Measurements from ENCODE around the gene MCCD1.
"Not testable (repeated sequence)": the region's sequence is repeated elsewhere in the genome, so short reads cannot be mapped to it uniquely, and the experiment has no call there.

MCCD1 gene, protein sequence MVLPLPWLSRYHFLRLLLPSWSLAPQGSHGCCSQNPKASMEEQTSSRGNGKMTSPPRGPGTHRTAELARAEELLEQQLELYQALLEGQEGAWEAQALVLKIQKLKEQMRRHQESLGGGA

DNA sequence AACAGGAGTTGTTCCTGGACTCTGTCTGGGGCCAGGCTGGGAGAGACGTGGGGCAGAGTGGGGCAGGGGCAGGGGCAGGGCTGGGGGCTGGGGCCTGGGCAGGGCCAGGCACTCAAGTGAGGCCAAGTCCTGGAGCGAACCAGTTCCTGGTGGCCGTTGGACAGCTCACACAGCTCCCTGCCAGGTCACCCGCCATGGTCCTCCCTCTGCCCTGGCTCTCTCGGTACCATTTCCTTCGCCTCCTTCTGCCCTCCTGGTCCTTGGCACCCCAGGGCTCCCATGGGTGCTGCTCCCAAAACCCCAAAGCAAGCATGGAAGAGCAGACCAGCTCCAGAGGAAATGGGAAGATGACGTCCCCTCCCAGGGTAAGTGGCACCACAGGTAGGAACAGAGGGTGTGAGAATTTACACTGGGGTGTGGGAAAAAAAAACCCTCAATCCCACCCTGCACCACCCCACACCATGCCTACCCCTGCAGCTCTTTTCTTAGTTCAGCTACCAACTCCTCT is at the start of gene MCCD1:
Gene MCCD1, plus strand, starts transcription at position 142 of the 508 bp plus-strand sequence. Its CDS starts 53 bp downstream, at position 195.
- DNase-seq: no peak
- peak; percentile 21 for ATAC-seq

DNA sequence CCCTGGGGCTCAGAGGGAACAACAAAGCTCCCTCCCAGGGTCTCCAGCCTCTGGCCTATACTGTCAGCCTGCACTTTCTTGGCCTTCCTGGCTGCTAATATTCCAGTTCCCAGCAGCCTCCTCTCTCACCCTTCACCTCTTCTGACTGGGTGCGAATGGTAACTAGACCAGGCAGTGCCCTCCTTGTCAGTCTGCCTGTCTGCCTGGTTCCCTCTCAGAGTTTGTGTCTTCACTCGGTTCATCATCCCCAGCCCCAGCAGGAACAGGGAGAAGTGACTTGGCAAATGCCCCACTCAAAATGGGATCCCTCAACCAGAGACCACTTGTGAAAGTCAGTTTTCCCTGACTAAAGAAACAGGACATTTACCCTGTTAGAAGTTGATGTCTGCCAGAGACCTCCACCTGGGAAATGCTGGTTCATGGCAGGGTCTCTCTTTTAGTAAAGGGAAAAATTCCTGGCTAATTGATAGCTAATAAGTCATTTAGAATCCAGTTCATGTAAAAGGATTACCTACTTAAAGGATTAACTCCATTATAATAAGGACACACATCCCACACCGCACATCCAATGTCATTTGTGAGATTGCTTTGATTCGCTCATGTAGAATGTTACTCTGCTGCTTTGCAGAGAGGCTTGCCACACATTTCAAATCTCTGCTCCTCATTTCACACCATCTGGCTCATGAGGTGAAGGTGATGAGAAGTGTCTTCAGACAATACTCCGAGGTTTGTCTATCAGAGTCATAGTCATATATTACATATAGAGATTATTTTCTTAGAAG is 49.4 kb upstream of the MCCD1 start:
- ATAC-seq (no peak), DNase-seq (no peak)

DNA sequence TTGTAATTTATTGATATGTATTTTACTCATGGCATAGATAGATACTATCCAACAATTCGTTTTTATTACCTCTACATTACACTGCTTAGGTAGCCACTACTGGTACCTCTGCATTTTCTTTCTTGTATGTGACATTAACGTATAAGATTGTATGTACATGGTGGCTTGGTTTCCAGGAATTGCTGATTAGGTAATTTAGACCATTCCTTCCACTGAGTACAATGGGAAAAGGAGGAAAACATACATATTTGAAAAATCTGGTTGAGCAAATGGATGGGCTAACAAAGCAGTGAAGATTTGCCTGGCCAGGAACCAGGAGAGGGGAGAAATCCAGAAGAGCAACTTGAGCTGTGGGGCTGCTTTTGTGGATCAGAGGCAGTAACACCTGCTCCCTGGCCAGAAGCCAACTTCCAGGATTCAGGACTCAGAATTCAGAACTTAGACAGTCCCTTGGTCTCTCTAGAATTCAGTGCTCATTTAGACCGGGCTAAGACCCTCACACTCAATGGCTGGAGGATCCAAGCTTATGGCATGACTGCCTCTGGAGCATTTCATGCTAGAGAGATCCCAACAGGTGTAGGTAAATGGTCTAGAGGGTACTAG is 48.7 kb upstream of the MCCD1 start:
- ATAC-seq: no peak
- no peak for DNase-seq

DNA sequence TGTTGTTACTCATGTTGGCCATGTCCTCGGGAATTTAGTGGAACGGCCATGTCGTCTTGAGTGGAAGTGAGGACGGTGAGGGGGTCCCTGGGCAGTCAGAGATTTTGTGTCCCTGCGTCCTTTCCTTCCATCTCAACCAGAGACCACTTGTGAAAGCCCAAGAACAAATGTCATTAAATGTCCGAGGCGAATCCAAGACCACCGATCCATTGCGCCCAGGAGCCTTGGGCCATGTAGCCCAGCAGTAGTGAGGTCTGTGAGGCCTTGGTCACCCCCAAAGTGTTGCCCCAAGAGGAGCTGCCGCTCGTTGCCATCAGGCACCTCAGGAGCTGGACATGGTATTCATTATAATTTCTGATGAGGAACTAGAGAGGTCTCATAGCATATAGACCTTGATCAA is 48.2 kb upstream of the MCCD1 start:
- DNase-seq (no peak), ATAC-seq (no peak)

DNA sequence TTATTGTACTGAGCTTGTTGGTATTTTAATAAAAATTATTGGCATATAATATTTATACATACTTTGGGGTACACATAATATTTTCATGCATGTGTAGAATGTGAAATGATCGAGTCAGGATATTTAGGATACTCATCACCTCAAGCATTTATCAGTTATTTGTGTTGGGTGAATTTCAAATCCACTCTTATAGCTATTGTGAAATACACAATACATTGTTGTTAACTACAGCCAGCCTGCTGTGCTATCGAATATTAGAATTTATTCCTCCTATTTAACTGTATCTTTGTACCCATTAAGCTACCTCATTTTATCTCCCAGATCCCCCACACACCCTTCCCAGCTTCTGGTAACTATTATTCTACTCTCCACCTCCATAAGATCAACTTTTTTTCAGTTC is 45.4 kb upstream of the MCCD1 start:
- ATAC-seq (no peak), DNase-seq (no peak)

DNA sequence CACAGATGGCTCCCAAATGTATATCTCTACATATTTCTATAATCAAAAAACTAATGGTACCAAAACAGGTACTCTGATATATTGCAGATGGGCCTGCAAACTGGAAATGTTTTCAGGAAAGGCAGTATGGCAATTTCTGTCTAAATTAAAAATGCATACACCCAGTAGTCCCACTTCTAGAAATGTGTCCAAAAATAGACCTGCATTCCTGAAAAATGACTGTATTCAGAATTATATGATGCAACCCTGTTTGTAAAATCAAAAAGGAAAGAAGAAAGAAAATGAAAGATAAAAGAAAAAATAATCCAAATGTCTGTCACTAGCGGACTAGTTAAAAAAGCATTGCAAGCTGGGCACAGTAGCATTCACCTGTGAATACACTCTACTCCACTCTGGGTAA is 43.7 kb upstream of the MCCD1 start:
- ATAC-seq (no peak), DNase-seq (no peak)

DNA sequence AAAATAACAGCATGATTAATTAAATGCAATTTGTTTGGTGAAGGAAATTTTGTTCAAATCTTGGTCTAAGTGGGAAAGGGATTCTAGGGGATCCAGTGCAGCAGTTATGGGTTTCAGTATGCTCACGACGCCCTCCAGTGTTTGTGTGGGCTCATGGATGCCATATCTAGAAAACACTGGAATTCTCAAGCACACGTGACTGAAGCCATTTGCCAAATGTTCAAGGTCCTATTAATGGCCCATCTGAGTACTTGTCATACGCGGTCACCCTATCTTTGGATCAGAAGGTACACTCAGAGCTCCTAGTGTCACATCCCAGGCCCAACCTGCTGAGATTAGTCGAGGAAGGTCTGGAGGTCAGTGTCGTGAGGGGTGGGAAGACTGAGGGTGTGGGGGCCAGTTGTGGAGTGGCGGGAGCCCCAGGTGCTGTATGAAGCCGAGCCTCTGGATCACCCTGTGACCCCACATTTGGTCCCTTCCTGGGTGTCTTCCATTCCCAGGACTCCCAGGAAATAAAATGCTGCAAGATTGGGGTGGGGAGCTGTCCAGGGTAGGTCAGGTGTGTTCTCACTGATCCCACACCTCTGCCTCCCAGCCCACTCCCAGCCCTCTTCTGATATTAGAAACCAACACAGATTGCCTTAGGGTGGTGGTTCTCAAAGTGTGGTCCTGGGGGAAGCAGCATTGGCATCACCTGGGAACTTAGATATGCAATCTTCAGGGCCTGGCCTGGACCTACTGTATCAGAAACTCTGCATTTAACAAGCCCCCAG is 42.5 kb upstream of the MCCD1 start:
- DNase-seq, ATAC-seq: not testable (repeated sequence)

DNA sequence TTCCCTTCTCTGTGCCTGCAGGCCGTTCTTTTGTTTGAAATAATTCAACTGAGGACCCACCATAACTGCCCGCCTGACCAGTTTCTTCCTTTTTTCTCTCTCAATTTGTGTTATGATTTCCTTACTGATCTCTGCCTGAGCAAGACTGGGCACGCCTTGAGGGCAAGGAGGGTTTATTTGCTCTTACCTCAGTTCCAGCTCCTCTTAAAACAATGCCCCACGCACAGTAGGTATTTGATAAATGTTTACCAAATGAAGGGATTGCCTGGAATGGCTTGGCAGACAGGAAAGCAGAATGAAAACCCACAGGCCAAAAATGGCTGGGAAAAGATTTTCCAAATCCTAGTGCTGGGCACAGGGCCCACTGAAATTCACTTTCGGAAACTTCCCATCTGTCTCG is 41.1 kb upstream of the MCCD1 start:
- not testable (repeated sequence) for DNase-seq, ATAC-seq

DNA sequence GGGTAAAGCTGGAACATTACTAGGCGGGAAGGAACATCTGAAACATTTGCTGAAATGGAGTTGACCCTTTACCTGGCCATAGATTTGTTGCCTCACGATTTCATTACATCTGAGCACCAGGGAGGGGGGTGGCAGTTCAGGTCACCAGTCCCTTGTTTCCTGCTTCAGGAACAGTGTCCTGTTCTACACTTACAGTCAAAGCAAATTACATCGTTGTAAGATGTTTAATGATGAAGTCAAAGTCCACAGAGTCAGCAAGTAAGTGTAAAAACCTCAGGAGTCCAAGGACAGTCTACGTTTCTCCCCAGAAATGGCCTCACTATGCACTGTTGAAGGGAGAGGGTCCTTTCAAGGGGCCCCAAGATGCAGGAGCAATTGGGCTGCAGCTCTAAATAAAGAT is 39.7 kb upstream of the MCCD1 start:
- ATAC-seq (no peak), DNase-seq (no peak)

DNA sequence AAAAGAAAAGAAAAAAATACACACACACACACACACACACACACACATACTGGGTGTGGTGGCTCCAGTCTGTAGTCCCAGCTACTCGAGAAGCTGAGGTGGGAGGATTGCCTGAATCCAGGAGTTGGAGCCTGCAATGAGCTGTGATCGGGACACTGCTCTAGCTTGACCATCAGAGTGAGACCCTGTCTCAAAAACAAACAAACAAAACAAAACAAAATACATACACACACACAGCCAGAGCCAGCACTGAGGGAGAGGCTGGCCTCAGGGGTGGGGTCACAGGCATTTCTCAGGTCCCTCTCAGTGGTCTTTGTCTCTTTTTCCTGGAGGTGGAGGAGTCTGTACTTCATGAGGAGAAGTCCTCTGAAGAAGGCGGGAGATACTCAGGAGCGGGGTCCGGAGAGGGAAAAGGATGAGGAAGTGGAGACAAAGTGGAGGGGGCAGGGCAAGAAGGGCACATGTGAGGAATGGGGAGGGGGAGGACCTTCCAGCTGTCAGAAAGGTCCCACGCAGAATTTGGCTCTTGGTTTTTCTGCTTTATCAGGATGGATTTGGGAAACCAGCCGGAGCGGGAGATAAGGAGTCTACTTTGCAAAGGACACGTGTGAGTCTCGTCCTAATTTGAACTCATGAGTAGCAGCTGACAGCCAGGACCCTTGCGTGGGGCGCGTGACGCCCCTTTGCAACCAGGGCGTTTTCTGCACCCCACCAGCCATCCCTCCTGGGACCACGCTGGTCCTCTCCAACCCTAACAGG is 38.5 kb upstream of the MCCD1 start:
- ATAC-seq (no peak), DNase-seq (no peak)

DNA sequence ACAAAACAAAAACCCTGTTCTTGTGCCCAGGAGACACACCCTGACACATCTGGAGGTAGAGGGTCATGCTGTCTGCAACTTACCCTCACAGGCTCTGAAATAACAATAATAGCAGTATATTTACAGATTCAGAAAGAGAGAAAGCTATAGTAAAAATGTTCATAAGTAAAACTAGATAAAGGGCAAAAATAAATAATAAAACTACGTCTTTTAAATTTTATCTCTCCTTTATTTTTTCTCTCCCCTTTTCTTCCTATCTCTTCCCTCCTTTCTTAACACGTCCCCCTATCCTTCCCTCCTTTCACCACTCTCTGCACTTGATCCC is 35.2 kb upstream of the MCCD1 start:
- ATAC-seq, DNase-seq: not testable (repeated sequence)

DNA sequence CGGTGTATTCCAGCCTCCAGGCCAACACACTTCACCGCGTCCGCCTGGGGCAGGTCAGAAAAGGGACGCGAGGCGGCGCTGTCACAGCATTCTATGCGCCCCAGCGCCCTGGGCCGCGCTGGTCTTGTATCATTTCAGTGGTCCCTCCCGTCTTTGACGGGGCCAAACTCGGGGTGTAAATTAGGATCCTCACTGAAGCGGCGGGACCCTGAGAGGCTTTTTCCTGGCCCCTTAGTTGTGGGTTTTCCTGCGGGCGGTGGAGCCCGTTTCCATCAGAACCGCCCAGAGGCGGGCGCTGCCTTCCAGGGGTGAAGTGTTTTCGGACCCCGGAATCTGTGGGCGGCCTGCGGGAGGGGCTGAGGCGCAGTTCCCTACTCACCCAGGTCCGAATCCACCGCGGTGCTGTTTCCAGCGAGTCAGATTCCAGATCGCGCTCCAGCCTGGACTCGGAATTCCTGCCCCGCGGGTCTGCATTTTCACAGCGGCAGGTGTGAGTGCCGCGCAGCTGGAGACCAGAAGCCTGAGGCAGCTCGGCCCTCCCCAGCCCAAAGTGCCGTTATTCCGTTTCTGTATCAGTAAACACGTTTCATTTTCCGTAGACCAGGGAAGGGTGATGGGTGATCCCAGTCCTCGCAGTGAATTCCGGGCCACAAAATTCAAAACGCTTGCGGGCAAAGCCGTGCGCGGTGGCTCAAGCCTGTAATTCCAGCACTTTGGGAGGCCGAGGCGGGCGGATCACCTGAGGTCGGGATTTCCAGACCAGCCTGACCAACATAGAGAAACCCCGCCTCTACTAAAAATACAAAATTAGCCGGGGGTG is 34.7 kb upstream of the MCCD1 start:
- ATAC-seq (peak; percentile 75), DNase-seq (peak; percentile 89)

DNA sequence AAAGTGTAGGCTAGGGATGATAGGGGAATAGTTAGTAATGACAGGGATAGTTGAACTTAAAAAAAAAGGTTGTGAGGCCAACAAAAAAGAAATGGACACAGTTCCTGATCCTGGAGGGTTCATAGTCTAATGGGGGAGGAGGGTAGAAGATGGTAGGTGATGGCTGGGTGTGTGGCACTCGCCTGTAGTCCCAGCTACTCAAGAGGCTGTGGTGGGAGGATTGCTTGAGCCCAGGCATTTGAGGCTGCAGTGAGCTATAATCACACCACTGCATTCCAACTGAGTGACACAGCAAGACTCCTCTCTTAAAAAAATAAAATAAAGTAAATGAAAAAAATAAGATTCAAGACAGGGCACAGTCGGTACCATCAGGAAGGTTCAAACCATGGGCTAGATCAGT is 33.2 kb upstream of the MCCD1 start:
- DNase-seq (no peak), ATAC-seq (no peak)

DNA sequence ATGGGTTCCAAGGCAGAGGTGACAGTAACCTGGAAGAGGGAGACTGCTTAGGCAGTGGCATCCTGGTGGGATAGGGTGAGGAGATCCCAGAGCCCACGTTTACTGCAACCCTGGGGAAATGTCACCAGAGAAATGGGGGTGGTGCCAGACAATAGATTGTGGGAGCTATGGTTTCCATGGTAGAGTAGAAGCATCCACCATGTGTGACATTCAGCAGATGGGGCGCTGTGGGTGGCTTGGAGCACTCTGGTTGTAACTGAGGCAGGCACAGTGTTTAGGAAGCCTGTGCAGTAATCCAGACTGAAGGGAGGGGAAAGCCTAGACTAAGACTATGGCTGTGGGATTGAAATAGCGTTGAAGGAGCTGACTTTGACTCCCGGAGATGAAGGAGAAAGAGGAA is 31.9 kb upstream of the MCCD1 start:
- DNase-seq: not testable (repeated sequence)

DNA sequence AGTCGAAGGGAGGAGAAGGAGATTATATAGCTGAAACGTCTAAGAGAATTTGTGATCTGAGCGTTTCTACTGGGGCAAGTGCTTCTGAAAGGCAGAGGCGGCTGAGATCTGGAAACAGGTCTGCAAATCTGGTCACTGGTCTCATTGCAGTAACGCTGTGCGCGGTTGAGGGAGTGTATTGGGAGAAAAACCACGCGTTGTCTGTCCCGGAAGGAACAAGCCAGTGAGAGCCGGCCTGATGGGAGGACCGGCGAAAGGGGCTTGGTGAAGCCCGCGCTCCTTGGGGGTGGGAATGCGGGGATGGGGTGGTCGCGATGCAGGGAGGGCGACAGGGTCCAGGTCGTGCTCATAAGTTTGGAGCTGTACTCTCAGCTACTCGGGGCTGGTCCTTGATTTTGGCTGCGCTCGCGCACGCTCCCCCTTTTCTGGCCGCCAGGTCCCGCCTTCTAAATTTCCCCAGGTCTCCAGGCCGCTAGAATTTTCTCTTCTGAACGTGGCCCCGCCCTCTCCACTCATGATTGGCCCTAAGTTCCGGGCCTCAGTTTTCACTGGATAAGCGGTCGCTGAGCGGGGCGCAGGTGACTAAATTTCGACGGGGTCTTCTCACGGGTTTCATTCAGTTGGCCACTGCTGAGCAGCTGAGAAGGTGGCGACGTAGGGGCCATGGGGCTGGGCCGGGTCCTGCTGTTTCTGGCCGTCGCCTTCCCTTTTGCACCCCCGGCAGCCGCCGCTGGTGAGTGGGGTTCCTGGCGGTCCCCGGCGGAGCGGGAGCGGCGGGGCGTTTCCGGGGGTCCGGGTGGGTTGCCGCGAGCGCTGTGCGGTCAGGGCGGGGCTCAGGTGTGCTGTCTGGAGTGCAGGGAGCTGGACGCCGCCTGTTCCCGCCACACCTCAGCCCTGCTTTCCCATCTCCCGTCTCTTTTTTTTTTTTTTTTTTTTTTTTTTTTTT is 31.0 kb upstream of the MCCD1 start, which contains the start of gene MICB:
Gene MICB, plus strand, starts transcription at position 615 of the 946 bp plus-strand sequence. Its CDS starts 49 bp downstream, at position 664.
- peak; percentile 69 for ATAC-seq
- peak; percentile 86 for DNase-seq

More for the DNA sequence above, 31.9 kb upstream of the MCCD1 start:
- not testable (repeated sequence) for ATAC-seq

DNA sequence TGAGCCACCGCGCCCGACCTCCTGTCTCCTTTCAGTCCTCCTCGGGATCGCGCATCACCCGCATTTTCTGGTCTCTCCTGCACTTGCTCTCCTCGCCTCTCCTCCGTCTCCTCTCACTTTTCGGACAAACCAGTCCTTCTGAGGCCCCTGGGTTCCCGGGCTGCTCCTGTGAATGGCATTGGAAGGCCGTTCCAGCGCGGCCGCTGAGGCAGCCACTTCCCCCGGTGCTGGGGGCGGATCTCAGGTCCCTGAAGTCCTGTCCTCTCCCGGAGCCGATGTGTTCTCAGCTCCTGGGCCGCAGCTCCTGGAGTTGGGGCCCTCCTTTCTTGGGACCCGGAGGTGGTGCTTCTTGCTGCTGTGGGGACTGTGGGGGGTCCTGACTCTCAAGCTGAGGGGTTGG is 30.0 kb upstream of the MCCD1 start:
- ATAC-seq (no peak), DNase-seq (peak; percentile 20)

DNA sequence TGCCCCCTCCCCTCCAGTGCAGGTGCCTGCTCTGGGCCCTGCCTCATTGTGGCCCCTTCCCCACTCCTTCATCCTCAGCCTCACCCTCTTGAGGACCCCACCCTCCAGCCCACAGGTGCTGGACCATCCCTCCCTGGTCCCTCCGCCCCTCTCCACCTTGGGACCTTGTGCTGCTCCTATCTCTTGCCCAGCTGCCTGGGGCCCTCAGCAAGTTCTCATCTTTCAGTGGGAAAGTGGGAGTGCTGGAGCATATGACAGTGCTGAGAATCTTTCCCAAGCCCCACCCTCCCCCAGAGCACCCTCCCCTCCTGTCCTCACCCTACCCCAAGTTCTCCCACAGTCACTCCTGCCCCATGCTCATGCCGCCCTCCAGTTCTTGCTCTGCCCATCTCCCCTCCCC is 29.1 kb upstream of the MCCD1 start:
- DNase-seq, ATAC-seq: not testable (repeated sequence)

DNA sequence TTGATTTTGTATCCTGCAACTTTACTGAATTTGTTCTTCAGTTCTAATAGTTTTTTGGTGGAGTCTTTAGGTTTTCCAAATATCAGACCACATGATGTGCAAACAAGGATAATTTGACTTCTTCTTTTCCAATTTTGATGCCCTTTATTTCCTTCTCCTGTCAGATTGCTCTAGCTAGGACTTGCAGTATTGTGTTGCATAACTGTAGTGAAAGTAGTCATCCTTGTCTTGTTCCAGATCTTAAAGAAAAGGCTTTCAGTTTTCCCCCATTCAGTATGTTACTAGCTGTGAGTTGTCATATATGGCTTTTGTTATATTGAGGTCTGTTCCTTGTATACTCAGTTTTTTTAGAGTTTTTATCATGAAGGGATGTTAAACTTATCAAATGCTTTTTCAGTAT is 26.2 kb upstream of the MCCD1 start:
- ATAC-seq: no peak
- no peak for DNase-seq

DNA sequence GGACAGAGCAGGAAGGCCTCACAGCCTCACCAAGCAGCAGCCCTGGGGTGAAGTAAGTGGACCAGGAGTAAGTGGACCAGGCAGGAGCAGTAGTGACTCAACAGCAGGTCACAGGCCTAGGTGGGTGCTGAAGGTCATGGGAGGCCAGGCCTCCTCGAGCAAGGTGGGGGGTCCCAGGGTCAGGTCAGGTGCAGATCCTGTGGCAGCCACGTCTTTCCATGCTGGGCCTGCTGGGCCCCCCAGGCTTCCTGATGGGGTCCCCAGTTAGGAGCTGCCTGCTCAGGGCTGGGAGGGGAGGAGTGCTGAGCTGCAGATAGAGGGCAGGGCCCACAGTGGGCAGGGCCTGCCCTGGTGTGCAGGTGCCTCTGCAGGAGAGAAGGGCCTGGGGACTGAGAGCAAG is 19.7 kb upstream of the MCCD1 start:
- peak; percentile 37 for ATAC-seq
- DNase-seq: not testable (repeated sequence)

DNA sequence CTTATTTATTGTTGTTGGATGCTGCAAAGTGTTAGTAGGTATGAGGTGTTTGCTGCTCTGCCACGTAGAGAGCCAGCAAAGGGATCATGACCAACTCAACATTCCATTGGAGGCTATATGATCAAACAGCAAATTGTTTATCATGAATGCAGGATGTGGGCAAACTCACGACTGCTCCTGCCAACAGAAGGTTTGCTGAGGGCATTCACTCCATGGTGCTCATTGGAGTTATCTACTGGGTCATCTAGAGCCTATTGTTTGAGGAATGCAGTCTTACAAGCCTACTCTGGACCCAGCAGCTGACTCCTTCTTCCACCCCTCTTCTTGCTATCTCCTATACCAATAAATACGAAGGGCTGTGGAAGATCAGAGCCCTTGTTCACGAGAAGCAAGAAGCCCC is 18.8 kb upstream of the MCCD1 start:
- DNase-seq (no peak), ATAC-seq (no peak)
